Amniotic epithelial cell (primary cell): ENCODE data around the gene SSTR1.

Source experiments
- DNase-seq: peaks from one replicate; pipeline ENCODE4 v3.0.0-alpha.2; 2010; ENCODE audit warnings: low read depth

The SSTR1 gene

DNA sequence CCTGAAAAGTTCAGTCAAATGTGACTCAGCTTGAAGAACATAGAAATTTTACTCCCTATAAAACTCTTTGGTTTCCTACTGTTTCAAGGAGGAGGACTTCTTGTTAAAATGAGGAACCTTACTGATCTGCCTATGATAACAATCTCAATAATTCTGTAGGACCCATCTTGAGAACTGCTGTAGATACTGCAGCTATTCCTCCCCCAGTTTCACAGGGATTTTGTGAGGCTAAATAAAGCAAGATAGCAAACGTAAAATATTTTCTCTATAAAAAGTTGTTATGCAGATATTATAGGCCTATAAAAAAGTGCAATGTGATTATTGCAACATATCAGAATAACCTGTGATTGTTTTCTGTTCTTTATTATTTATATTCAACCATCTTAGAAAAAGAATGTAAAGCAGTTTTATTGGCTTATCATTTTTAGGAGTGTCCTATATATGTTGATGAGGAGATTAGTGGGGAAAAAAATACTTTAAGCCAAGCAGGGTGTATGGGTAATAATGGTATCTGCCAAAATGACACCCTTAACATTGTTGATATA, 36.1 kb downstream of the SSTR1 start:
- DNase-seq = no peak

- DNase-seq = no peak
Observed at GRCh38 chr14:38248321-38249028, 40.8 kb downstream of the SSTR1 start.

DNA sequence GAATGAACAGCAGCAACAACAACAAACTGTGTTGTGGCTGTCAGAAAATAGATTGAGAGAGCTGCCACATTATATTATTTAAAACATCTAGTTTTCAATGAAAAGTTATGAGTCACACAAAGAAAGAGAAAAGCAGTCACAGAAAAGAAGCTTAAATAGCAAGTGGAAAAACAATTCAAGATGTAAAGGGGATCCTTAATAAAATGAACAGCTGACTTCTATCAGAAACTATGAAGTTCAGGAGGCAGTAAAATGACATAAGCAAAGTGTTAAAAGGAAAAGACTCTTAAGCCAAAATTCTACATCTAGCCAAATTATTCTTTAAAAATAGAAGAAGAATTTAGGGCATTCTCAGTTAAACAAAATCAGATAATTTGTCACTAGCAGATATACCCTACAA, 42.6 kb downstream of the SSTR1 start:
- no peak for DNase-seq

DNA sequence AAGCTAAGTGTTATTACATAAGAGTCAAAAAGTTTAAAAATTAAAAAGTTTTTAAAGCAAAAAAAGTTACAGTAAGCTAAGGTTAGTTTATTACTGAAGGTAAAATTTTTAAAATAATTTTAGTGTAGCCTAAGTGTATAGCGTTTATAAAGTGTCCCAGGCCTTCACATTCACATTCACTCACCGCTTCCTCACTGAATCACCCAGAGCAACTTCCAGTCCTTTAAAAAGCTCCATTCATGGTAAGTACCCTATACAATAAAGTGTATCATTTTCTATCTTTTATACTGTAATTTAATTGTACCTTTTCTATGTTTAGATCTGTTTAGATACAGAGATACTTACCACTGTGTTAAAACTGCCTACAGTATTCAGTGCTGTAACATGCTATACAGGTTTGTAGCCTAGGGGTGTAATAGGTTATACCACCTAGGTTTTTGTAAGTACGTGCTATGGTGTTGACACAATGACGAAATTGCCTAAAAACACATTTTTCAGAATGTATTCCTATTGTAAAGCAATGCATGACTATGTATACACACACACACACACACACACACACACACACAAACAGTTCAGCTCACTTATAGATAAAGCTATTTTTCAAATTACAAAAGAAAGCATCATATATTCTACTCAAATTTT, 44.5 kb downstream of the SSTR1 start:
- no peak for DNase-seq

DNA sequence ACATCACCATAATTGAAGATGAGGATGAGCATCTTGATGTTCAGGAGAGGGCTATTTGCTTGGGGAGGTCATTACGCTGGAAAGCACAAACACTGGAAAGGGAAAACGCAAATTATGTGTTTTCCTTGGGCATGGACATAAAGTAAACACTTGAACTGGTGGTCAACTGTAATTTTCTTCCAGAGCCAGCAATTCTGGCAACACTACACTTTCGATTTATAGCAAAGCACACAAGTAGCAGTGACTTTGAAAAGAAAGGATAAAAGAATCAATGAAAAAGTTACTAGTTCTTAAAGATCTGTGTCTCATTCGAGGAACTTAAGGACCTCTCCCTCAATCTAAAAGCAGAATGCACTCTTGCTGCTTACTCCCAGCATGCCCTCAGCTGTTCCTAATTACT, 46.0 kb downstream of the SSTR1 start:
- no peak for DNase-seq

GRCh38 chr14:38254571-38255407, 47.1 kb downstream of the SSTR1 start:
- DNase-seq = peak; percentile 19

DNA sequence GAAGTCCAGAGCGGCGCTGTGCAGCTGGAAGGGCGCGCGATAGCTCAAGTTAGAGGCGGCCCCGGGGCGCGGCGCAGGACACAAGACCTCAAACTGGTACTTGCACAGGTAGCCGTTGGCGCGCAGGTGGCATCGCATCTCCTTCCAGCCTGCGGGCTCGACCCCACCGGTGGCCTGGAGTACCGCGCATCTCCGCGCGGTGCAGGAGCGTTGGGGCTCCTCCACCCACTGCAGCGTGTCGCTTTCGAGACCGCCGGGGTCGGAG, 47.6 kb downstream of the SSTR1 start:
- no peak for DNase-seq

GRCh38 chr14:38255673-38256532, 48.2 kb downstream of the SSTR1 start, which contains the start of gene CLEC14A:
CLEC14A (minus strand) TSS chr14:38256093; CDS start chr14:38256022, 71 bp downstream.
- peak; percentile 19 for DNase-seq

DNA sequence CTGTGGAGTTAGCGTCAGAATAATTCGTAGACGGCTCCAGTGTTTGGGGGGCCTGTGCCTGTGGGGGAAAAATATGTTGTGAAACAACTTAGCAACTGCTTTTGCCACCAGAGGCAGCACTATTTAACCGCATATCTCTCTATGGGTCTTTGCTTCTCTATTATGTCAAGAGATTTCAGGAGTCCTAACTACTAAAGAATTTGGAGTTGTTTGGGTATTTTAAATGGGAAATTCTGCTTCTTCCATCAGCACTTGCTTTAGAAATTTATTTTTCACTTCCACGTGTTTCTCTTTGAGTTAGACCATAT, 48.8 kb downstream of the SSTR1 start:
- DNase-seq = no peak

DNA sequence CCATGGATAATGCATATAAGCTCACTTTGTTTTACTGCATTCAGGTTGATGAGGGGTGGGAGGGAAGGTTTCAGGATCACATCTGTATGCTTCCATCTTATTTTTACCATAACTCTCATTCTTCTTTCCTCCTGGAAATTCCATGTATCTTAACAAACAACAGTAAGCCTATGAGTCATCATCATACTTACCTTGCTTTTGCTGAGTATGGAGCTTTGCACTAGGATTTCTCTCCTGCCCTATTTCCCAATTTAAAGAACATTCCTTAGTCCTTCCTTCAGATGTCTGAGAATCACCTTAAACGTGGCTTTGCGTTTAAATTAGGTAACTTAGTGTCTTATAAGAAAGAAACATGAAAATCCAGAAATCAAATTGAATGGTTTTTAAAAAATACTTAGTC, 49.8 kb downstream of the SSTR1 start:
- peak; percentile 41 for DNase-seq

GRCh38 chr14:38261620-38262019, 53.9 kb downstream of the SSTR1 start:
- peak; percentile 32 for DNase-seq
